Measurements from ENCODE around the gene RSPH6A. TPM values are rescaled to one million over a fixed set of nuclear protein-coding genes. Genes with fewer than 3 reads are reported as not detected.

The RSPH6A gene
- total RNA-seq (2022) (0.44 and 0.52 TPM in 2 replicates), Bru-seq, nascent RNA (percentile 21 among the genes with signal in this experiment), BruChase-seq, experiment 1, labeled RNA remaining after a 6-hour chase (percentile 34 among the genes with signal in this experiment), BruChase-seq, experiment 2, labeled RNA remaining after a 2-hour chase (percentile 26 among the genes with signal in this experiment)
- long read RNA-seq, result 0 reads

GRCh38 chr19:45814851-45815480, at the start of gene RSPH6A:
RSPH6A (minus strand) TSS chr19:45815308; CDS start chr19:45815176, 132 bp downstream.
- H3K36me3 Mint-ChIP-seq (ENCODE audit: insufficient read depth, unreplicated experiment), result peaks cover 61% of the 10 kb centered on the region
- H3K27me3 Mint-ChIP-seq (ENCODE audit: unreplicated experiment), result no peaks in the 10 kb centered on the region
- intact Hi-C loops (cut with micrococcal nuclease; ENCODE audit: unreplicated experiment), result no loop called here
- no peak for DNase-seq
- CTCF ChIA-PET, result interaction anchor here (0.7 kb wide), 1 partner anchor 50 kb away, joined by 3 read pairs; no protein-coding TSS in a partner anchor
- no TSS peak for BruUV-seq (replicated peaks)
- H3K9me3 Mint-ChIP-seq (ENCODE audit: low read depth, unreplicated experiment), result no peaks in the 10 kb centered on the region
- no peak within 1 kb of the TSS for H3K27ac Mint-ChIP-seq (ENCODE audit: unreplicated experiment)
- TF ChIP-seq CTCF (IDR thresholded peaks at IDR 0.05; ENCODE audit: unreplicated experiment), result no peak
- no peak within 1 kb of the TSS for H3K4me3 Mint-ChIP-seq (ENCODE audit: low read depth, unreplicated experiment)
- peaks cover 7% of the 10 kb centered on the region for H3K4me1 Mint-ChIP-seq (ENCODE audit: low read depth, unreplicated experiment)

- no peak for DNase-seq
- Mint-ChIP-seq H3K36me3 (ENCODE audit: insufficient read depth, unreplicated experiment) (peaks cover 59% of the 10 kb centered on the region), H3K4me1 (ENCODE audit: low read depth, unreplicated experiment) (peaks cover 48% of the 10 kb centered on the region), H3K27me3 (ENCODE audit: unreplicated experiment) (no peaks in the 10 kb centered on the region), H3K4me3 (ENCODE audit: low read depth, unreplicated experiment) (peak overlapping the region; percentile 98), H3K9me3 (ENCODE audit: low read depth, unreplicated experiment) (no peaks in the 10 kb centered on the region), H3K27ac (ENCODE audit: unreplicated experiment) (peak overlapping the region; percentile 25)
- no TSS peak for BruUV-seq (replicated peaks)
- TF ChIP-seq CTCF (IDR thresholded peaks at IDR 0.05; ENCODE audit: unreplicated experiment), result no peak
- intact Hi-C loops (cut with micrococcal nuclease; ENCODE audit: unreplicated experiment), result loop anchor here (1.0 kb wide), 1 partner anchor 18 kb away; no protein-coding TSS in a partner anchor
- CTCF ChIA-PET, result interaction anchor here (0.7 to 3.6 kb wide), 8 partner anchors 17 to 213 kb away, joined by 3 to 56 read pairs (median 4); partner anchors contain the start of genes IRF2BP1, MYPOP and SIX5
Observed at GRCh38 chr19:45864629-45865082, 49.5 kb upstream of the RSPH6A start.

- H3K4me3 Mint-ChIP-seq (ENCODE audit: low read depth, unreplicated experiment), result peak within 1 kb of the TSS; percentile 98
Observed at GRCh38 chr19:45863840-45864628, 48.9 kb upstream of the RSPH6A start, which contains the start of gene FOXA3. FOXA3 (plus strand) TSS chr19:45864326; CDS start chr19:45864457, 131 bp downstream.

More at GRCh38 chr19:45863840-45864628, 48.9 kb upstream of the RSPH6A start, which contains the start of gene FOXA3:
- DNase-seq, result peak; percentile 92
- Mint-ChIP-seq H3K36me3 (ENCODE audit: insufficient read depth, unreplicated experiment) (peaks cover 65% of the 10 kb centered on the region), H3K27ac (ENCODE audit: unreplicated experiment) (peak within 1 kb of the TSS; percentile 96), H3K9me3 (ENCODE audit: low read depth, unreplicated experiment) (no peaks in the 10 kb centered on the region), H3K4me1 (ENCODE audit: low read depth, unreplicated experiment) (peaks cover 48% of the 10 kb centered on the region), H3K27me3 (ENCODE audit: unreplicated experiment) (no peaks in the 10 kb centered on the region)
- intact Hi-C loops (cut with micrococcal nuclease; ENCODE audit: unreplicated experiment), result loop anchor here (1.0 kb wide), 1 partner anchor 18 kb away; no protein-coding TSS in a partner anchor
- TF ChIP-seq CTCF (IDR thresholded peaks at IDR 0.05; ENCODE audit: unreplicated experiment), result peak; percentile 94
- CTCF ChIA-PET, result interaction anchor here (0.6 to 3.6 kb wide), 21 partner anchors 12 to 1484 kb away, joined by 3 to 56 read pairs (median 4); partner anchors contain the start of genes CCDC61, IRF2BP1, MYPOP and SIX5
- no TSS peak for BruUV-seq (replicated peaks)
